CD4-positive, alpha-beta T cell treated with Interleukin-1 beta for 1 hour (primary cell): ENCODE measurements around the gene SYCP2.

Experiments
- DNase-seq, 2 donors: peaks; one replicate each; pipeline ENCODE4 v3.0.0-alpha.2; 2020 to 2022

SYCP2 gene

GRCh38 chr20:59940129-59940955, 6.9 kb upstream of the SYCP2 start, which contains the start of the genes FAM217B and PPP1R3D:
FAM217B (plus strand) TSS chr20:59940389; CDS start chr20:59943944, 3,555 bp downstream.
PPP1R3D (minus strand) TSS chr20:59940305; CDS start chr20:59939931, 374 bp downstream.
- DNase-seq, result peak; percentile 87 to 89

GRCh38 chr20:59939879-59940128, 6.4 kb upstream of the SYCP2 start:
- no peak for DNase-seq

GRCh38 chr20:59939052-59939878, 5.8 kb upstream of the SYCP2 start:
- DNase-seq, result no peak

- DNase-seq, result no peak
Observed at GRCh38 chr20:59938696-59939051, 5.2 kb upstream of the SYCP2 start.

GRCh38 chr20:59938221-59938620, 4.8 kb upstream of the SYCP2 start:
- DNase-seq, result no peak

GRCh38 chr20:59937150-59937549, 3.7 kb upstream of the SYCP2 start:
- no peak for DNase-seq

- DNase-seq, result no peak
Observed at GRCh38 chr20:59936409-59936808, 3.0 kb upstream of the SYCP2 start.

GRCh38 chr20:59935457-59936185, 2.2 kb upstream of the SYCP2 start:
- no peak for DNase-seq

GRCh38 chr20:59933849-59934585, 580 bp upstream of the SYCP2 start:
- peak; percentile 77 to 80 for DNase-seq

GRCh38 chr20:59932616-59933295, 681 bp downstream of the SYCP2 start:
- no peak for DNase-seq

GRCh38 chr20:59931511-59932312, 1.7 kb downstream of the SYCP2 start:
- DNase-seq, result no peak

- no peak for DNase-seq
Observed at GRCh38 chr20:59925899-59926298, 7.5 kb downstream of the SYCP2 start.

- no peak for DNase-seq
Observed at GRCh38 chr20:59925359-59925758, 8.1 kb downstream of the SYCP2 start.

GRCh38 chr20:59923514-59923913, 9.9 kb downstream of the SYCP2 start:
- DNase-seq, result no peak

- DNase-seq, result no peak
Observed at GRCh38 chr20:59920944-59921343, 12.5 kb downstream of the SYCP2 start.

- DNase-seq, result no peak
Observed at GRCh38 chr20:59912609-59913008, 20.8 kb downstream of the SYCP2 start.

- DNase-seq, result no peak
Observed at GRCh38 chr20:59911041-59911440, 22.4 kb downstream of the SYCP2 start.

- DNase-seq, result no peak
Observed at GRCh38 chr20:59908855-59909254, 24.6 kb downstream of the SYCP2 start.

- no peak for DNase-seq
Observed at GRCh38 chr20:59903621-59904020, 29.8 kb downstream of the SYCP2 start.

GRCh38 chr20:59902470-59902869, 31.0 kb downstream of the SYCP2 start:
- no peak for DNase-seq

GRCh38 chr20:59895908-59896307, 37.5 kb downstream of the SYCP2 start:
- no peak for DNase-seq
